GM18526 (cell line): Measurements from ENCODE around the gene ASB8.

ENCODE experiments used
- POLR2A ChIP-seq: IDR thresholded peaks from 3 replicates; pipeline ENCODE4 v1.6.1; 2011; ENCODE audit not compliant: insufficient read length; ENCODE audit errors: extremely low read depth

The ASB8 gene

GRCh38 chr12:48105867-48106680, 51.2 kb downstream of the ASB8 start, which contains the start of gene SENP1:
SENP1 (minus strand) TSS chr12:48106079; CDS start chr12:48101472, 4,607 bp downstream.
- peak; percentile 42 for TF ChIP-seq POLR2A

DNA sequence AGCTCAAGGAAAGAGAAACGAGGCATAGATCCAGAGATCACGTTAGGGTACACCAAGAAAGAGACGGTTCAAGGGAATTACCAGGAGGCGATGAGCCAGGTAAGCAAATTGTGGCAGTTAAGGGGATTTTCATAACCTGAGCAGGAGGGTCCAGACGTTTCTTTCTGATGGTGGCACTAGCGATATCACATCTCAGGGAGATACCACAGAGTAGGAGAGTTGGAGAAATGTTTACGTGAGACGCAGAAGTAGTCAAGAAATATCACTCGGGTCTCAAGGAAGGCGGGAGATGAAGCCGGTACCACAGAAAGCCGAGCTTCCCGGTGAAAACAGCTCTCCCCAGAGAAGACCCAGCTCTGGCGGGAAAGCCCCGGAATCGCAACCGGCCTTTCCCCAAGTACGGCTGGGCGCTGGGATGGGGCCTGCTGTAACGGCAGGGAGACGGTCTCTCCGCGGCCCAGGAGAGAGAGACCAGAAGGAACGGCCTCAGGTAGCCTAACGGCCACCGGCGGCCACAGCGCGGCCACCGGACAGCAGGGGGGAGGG, 51.9 kb downstream of the ASB8 start:
- TF ChIP-seq POLR2A: no peak

GRCh38 chr12:48104531-48104930, 52.8 kb downstream of the ASB8 start:
- no peak for TF ChIP-seq POLR2A
